Activated CD4-positive, alpha-beta memory T cell treated with anti-CD3 and anti-CD28 coated beads for 36 hours (primary cell): ENCODE data around the gene ENTPD6. TPM values are rescaled to one million over a fixed set of nuclear protein-coding genes. Genes with fewer than 3 reads are reported as not detected.
A peak's percentile ranks its signal among the peaks of the same experiment; 100 is the strongest.
"Not testable (repeated sequence)": the region's sequence is repeated elsewhere in the genome, so short reads cannot be mapped to it uniquely, and the experiment has no call there.

Source experiments
- CTCF ChIA-PET: fragments of 350-600 bp; sonication (Branson Sonifier 250); formaldehyde crosslinking; loops from one replicate; lab custom pipeline; 2021; ENCODE audit warnings: antibody characterized with exemption, inconsistent platforms; lab: Charles Lee
- POLR2A ChIA-PET: fragments of 350-600 bp; sonication (Branson Sonifier 250); formaldehyde crosslinking; loops from one replicate; lab custom pipeline; 2021; ENCODE audit warnings: antibody characterized with exemption; lab: Charles Lee
- DNase-seq: peaks from one replicate; pipeline ENCODE4 v3.0.0-alpha.2; 2020
- H3K27ac Mint-ChIP-seq: one replicate; pipeline ENCODE4 v1.8.0; 2021; ENCODE audit warnings: mixed read lengths
- H3K27me3 Mint-ChIP-seq: one replicate; pipeline ENCODE4 v1.8.0; 2021; ENCODE audit warnings: mixed read lengths
- H3K36me3 Mint-ChIP-seq: one replicate; pipeline ENCODE4 v1.8.0; 2021; ENCODE audit warnings: mixed read lengths
- H3K4me1 Mint-ChIP-seq: one replicate; pipeline ENCODE4 v1.8.0; 2021; ENCODE audit warnings: low read depth, mixed read lengths
- H3K4me3 Mint-ChIP-seq: one replicate; pipeline ENCODE4 v1.8.0; 2021; ENCODE audit warnings: mild to moderate bottlenecking, mixed read lengths
- H3K9me3 Mint-ChIP-seq: one replicate; pipeline ENCODE4 v1.8.0; 2021; ENCODE audit warnings: mixed read lengths
- intact Hi-C: fragments of 100-400 bp; cut with micrococcal nuclease; formaldehyde crosslinking; loops from one replicate; pipeline ENCODE4 v1.15.1; 2023
- total RNA-seq, 2 experiments: library from RNA; stranded (reverse); gene quantifications; one replicate each; pipeline ENCODE4 v1.2.3, GENCODE V29; 2021

Gene ENTPD6
- total RNA-seq, 2 experiments from 2014 or later = 48.5 to 51.0 TPM

GRCh38 chr20:25166105-25166782 is 29.3 kb upstream of the ENTPD6 start:
- intact Hi-C loops, H3K36me3 Mint-ChIP-seq, H3K27ac Mint-ChIP-seq, H3K4me3 Mint-ChIP-seq, H3K9me3 Mint-ChIP-seq, DNase-seq, POLR2A ChIA-PET, H3K4me1 Mint-ChIP-seq: not testable (repeated sequence)
- CTCF ChIA-PET = interaction anchor here (2.2 kb wide), 1 partner anchor 12 kb away, joined by 7 read pairs; no protein-coding TSS in a partner anchor
- H3K27me3 Mint-ChIP-seq = peaks cover 14% of the 10 kb centered on the region

DNA sequence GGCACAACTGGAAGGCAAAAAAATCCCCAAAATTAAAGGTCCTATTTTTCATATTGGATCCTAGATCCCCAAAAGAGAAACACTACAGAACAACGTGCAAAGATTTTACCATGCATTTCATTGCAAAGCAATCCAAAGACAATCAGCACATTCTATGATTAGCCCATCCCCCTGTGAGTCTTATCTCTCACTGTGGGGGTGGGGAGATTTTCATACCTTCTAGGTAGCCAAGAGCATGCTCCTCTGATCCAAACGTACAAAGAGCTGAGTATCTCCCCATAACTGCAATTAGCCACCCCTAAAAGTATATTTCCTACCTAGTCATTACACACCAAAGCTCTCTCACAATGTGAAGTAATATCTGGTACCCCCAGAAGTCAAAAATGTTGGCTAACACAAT is 22.2 kb upstream of the ENTPD6 start:
- Mint-ChIP-seq H3K9me3 (peaks cover 9% of the 10 kb centered on the region), H3K27ac (no peak overlapping the region), H3K36me3 (no peaks in the 10 kb centered on the region), H3K4me3 (no peak overlapping the region), H3K4me1 (no peaks in the 10 kb centered on the region), H3K27me3 (no peaks in the 10 kb centered on the region)
- ChIA-PET POLR2A (no interaction called here), CTCF (interaction anchor here (1.1 to 1.3 kb wide), 2 partner anchors 18 to 50 kb away, joined by 3 read pairs; no protein-coding TSS in a partner anchor)
- no peak for DNase-seq
- intact Hi-C loops = no loop called here

- no peak for DNase-seq
- Mint-ChIP-seq H3K4me3 (no peak overlapping the region), H3K9me3 (peaks cover 9% of the 10 kb centered on the region), H3K27me3 (no peaks in the 10 kb centered on the region), H3K4me1 (no peaks in the 10 kb centered on the region), H3K27ac (no peak overlapping the region), H3K36me3 (no peaks in the 10 kb centered on the region)
- ChIA-PET POLR2A (interaction anchor here (0.6 kb wide), 1 partner anchor 25 kb away, joined by 4 read pairs; no protein-coding TSS in a partner anchor), CTCF (interaction anchor here (0.7 to 1.3 kb wide), 3 partner anchors 18 to 50 kb away, joined by 3 to 5 read pairs (median 3); no protein-coding TSS in a partner anchor)
- intact Hi-C loops = no loop called here
Observed at GRCh38 chr20:25173886-25174308, 21.6 kb upstream of the ENTPD6 start.

GRCh38 chr20:25176184-25176583 is 19.3 kb upstream of the ENTPD6 start:
- POLR2A ChIA-PET = no interaction called here
- H3K9me3 Mint-ChIP-seq = peaks cover 9% of the 10 kb centered on the region
- intact Hi-C loops = loop anchor here (5.0 kb wide), 2 partner anchors 94 to 164 kb away; partner anchors contain the start of gene VSX1

GRCh38 chr20:25177890-25178321 is 17.6 kb upstream of the ENTPD6 start:
- POLR2A ChIA-PET = no interaction called here
- CTCF ChIA-PET = interaction anchor here (0.9 to 2.5 kb wide), 15 partner anchors 8 to 221 kb away, joined by 3 to 18 read pairs (median 7); no protein-coding TSS in a partner anchor
- no peak overlapping the region for H3K27ac Mint-ChIP-seq
- DNase-seq = no peak
- no peak overlapping the region for H3K4me3 Mint-ChIP-seq
- H3K36me3 Mint-ChIP-seq = no peaks in the 10 kb centered on the region
- peaks cover 7% of the 10 kb centered on the region for H3K9me3 Mint-ChIP-seq
- H3K27me3 Mint-ChIP-seq = no peaks in the 10 kb centered on the region
- intact Hi-C loops = loop anchor here (5.0 kb wide), 2 partner anchors 96 to 166 kb away; partner anchors contain the start of gene VSX1
- H3K4me1 Mint-ChIP-seq = no peaks in the 10 kb centered on the region

More at GRCh38 chr20:25176184-25176583, 19.3 kb upstream of the ENTPD6 start:
- no peak overlapping the region for H3K4me3 Mint-ChIP-seq
- no peaks in the 10 kb centered on the region for H3K4me1 Mint-ChIP-seq
- H3K27me3 Mint-ChIP-seq = no peaks in the 10 kb centered on the region
- CTCF ChIA-PET = interaction anchor here (0.6 to 1.2 kb wide), 2 partner anchors 11 to 17 kb away, joined by 3 to 4 read pairs; no protein-coding TSS in a partner anchor
- no peak overlapping the region for H3K27ac Mint-ChIP-seq
- no peaks in the 10 kb centered on the region for H3K36me3 Mint-ChIP-seq
- DNase-seq = no peak

- CTCF ChIA-PET = interaction anchor here (0.6 to 2.5 kb wide), 20 partner anchors 9 to 220 kb away, joined by 3 to 18 read pairs (median 5); no protein-coding TSS in a partner anchor
- H3K4me1 Mint-ChIP-seq = no peaks in the 10 kb centered on the region
- POLR2A ChIA-PET = no interaction called here
- peak; percentile 20 for DNase-seq
- intact Hi-C loops = loop anchor here (1.0 to 5.0 kb wide), 4 partner anchors 96 to 184 kb away; partner anchors contain the start of gene VSX1
- H3K27me3 Mint-ChIP-seq = peaks cover 5% of the 10 kb centered on the region
- no peak overlapping the region for H3K4me3 Mint-ChIP-seq
- peaks cover 3% of the 10 kb centered on the region for H3K36me3 Mint-ChIP-seq
- peaks cover 9% of the 10 kb centered on the region for H3K9me3 Mint-ChIP-seq
- H3K27ac Mint-ChIP-seq = no peak overlapping the region
Observed at GRCh38 chr20:25178563-25179438, 16.7 kb upstream of the ENTPD6 start.

DNA sequence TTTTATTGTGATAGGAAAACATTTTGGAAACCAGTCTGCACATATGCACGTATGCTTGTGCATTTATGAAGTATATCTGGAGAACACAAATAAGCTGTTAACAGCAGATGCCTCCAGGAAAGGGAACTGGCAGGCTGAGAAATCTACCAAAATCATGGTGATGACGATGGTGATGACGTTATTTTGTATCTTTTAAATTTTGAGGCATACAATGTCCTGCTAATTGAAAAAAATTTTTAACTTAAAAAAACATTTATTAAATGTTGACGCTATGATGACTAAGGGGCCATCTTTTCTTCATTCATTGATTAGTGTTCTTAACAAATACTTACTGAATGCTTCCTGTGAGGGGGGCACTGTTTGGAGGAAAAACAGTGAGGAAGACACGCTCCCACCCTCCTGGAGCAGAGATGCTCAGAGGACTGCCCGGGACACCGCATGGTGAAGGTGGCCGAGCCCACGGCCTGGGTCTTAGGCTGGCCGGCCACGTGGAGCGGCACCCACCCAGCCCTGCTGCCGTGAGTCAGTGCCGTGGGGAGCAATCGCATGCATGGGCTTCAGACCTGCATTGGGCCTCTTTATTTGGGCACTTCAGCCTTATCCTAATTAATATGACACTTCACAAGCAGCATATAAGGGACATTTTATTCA is 15.9 kb upstream of the ENTPD6 start:
- peaks cover 3% of the 10 kb centered on the region for H3K36me3 Mint-ChIP-seq
- no peaks in the 10 kb centered on the region for H3K4me1 Mint-ChIP-seq
- no peak overlapping the region for H3K4me3 Mint-ChIP-seq
- POLR2A ChIA-PET = no interaction called here
- peaks cover 9% of the 10 kb centered on the region for H3K27me3 Mint-ChIP-seq
- CTCF ChIA-PET = interaction anchor here (1.1 to 2.5 kb wide), 11 partner anchors 9 to 219 kb away, joined by 3 to 18 read pairs (median 10); no protein-coding TSS in a partner anchor
- no peak for DNase-seq
- H3K9me3 Mint-ChIP-seq = peaks cover 13% of the 10 kb centered on the region
- no peak overlapping the region for H3K27ac Mint-ChIP-seq
- intact Hi-C loops = loop anchor here (1.0 to 5.0 kb wide), 4 partner anchors 97 to 184 kb away; partner anchors contain the start of gene VSX1

DNA sequence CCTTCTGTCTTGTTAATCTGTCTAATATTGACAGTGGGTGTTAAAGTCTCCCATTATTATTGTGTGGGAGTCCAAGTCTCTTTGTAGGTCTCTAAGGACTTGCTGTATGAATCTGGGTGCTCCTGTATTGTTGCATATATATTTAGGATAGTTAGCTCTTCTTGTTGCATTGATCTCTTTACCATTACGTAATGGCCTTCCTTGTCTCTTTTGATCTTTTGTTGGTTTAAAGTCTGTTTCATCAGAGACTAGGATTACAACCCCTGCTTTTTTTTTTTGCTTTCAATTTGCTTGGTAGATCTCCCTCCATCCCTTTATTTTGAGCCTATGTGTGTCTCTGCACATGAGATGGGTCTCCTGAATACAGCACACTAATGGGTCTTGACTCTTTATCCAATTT is 11.1 kb upstream of the ENTPD6 start:
- H3K4me1 Mint-ChIP-seq, H3K36me3 Mint-ChIP-seq, H3K4me3 Mint-ChIP-seq, POLR2A ChIA-PET, H3K27ac Mint-ChIP-seq, DNase-seq, intact Hi-C loops: not testable (repeated sequence)
- CTCF ChIA-PET = interaction anchor here (1.2 kb wide), 1 partner anchor 190 kb away, joined by 3 read pairs; no protein-coding TSS in a partner anchor
- H3K27me3 Mint-ChIP-seq = peaks cover 32% of the 10 kb centered on the region
- H3K9me3 Mint-ChIP-seq = peaks cover 13% of the 10 kb centered on the region

- no peak for DNase-seq
- Mint-ChIP-seq H3K36me3 (peaks cover 3% of the 10 kb centered on the region), H3K9me3 (peaks cover 13% of the 10 kb centered on the region), H3K4me1 (no peaks in the 10 kb centered on the region), H3K27ac (no peak overlapping the region), H3K4me3 (no peak overlapping the region), H3K27me3 (peaks cover 32% of the 10 kb centered on the region)
- POLR2A ChIA-PET = no interaction called here
- CTCF ChIA-PET = interaction anchor here (0.5 to 1.8 kb wide), 4 partner anchors 8 to 44 kb away, joined by 3 to 7 read pairs (median 4); partner anchors contain the start of gene ENTPD6
- intact Hi-C loops = no loop called here
Observed at GRCh38 chr20:25187220-25187619, 8.3 kb upstream of the ENTPD6 start.

- peaks cover 32% of the 10 kb centered on the region for H3K27me3 Mint-ChIP-seq
- no peak overlapping the region for H3K4me3 Mint-ChIP-seq
- POLR2A ChIA-PET = no interaction called here
- H3K36me3 Mint-ChIP-seq = peaks cover 3% of the 10 kb centered on the region
- no peaks in the 10 kb centered on the region for H3K4me1 Mint-ChIP-seq
- CTCF ChIA-PET = interaction anchor here (0.7 to 1.8 kb wide), 3 partner anchors 9 to 194 kb away, joined by 3 to 7 read pairs (median 4); no protein-coding TSS in a partner anchor
- H3K27ac Mint-ChIP-seq = no peak overlapping the region
- peaks cover 13% of the 10 kb centered on the region for H3K9me3 Mint-ChIP-seq
- intact Hi-C loops = no loop called here
- DNase-seq = no peak
Observed at GRCh38 chr20:25187635-25188034, 7.9 kb upstream of the ENTPD6 start.

DNA sequence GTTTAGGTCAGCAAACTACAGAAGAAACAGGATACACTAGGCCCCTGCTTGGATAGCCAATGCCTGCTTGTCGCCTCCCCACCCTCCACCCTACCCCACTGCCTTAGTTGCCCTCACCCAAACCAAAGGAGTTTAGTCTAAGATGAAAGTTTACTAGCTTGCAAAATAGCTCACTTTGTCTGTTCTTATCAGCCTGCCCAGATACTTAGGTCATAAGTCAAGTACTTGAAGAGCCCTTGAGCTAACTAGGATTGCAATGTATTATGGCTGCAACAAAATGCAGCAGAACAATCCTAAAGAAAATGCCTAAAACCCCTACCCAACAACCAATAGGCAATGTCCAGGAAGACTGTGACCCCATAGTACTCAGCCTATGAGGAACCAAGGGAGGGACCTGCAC is 7.3 kb upstream of the ENTPD6 start:
- Mint-ChIP-seq H3K27me3 (peaks cover 32% of the 10 kb centered on the region), H3K36me3 (peaks cover 3% of the 10 kb centered on the region), H3K4me1 (no peaks in the 10 kb centered on the region), H3K9me3 (peaks cover 10% of the 10 kb centered on the region), H3K27ac (no peak overlapping the region), H3K4me3 (no peak overlapping the region)
- ChIA-PET POLR2A (no interaction called here), CTCF (interaction anchor here (0.7 to 1.8 kb wide), 2 partner anchors 9 to 195 kb away, joined by 3 to 7 read pairs; no protein-coding TSS in a partner anchor)
- no peak for DNase-seq
- intact Hi-C loops = no loop called here
